ENCODE data around the gene SNX25. TPM values are rescaled to one million over a fixed set of nuclear protein-coding genes. Genes with fewer than 3 reads are reported as not detected.

Gene SNX25
- total RNA-seq, 1 donor from 2014 or later = 13.0 TPM

GRCh38 chr4:185412412-185412811 lies 203.0 kb downstream of the SNX25 start:
- Histone ChIP-seq H3K27ac (no peak overlapping the region), H3K4me1 (no peaks in the 10 kb centered on the region), H3K27me3 (no peaks in the 10 kb centered on the region), H3K9me3 (no peaks in the 10 kb centered on the region), H3K36me3 (peaks cover 2 to 37% of the 10 kb centered on the region in 2 donors), H3K4me3 (no peak overlapping the region)
- no peak for DNase-seq (ENCODE audit: extremely low spot score in 2 of 2)
- intact Hi-C loops (cut with DNase I) = no loop called here
- TF ChIP-seq POLR2AphosphoS5 (IDR thresholded peaks at IDR 0.05; ENCODE audit: insufficient read depth in 1 of 2, low read depth in 1 of 2) = no peak
- no peak for TF ChIP-seq POLR2A (IDR thresholded peaks at IDR 0.05)
- no peak for TF ChIP-seq CTCF (IDR thresholded peaks at IDR 0.05)

Other genes starting within 250 kb of the SNX25 start
- not detected for gene HELT, start 191.1 kb upstream of the SNX25 start, total RNA-seq
- gene SLC25A4, start 66.3 kb upstream of the SNX25 start, total RNA-seq = 14.0 TPM
- gene CFAP97, start 5.6 kb upstream of the SNX25 start, total RNA-seq = 28.5 TPM
- 0.49 TPM for gene LRP2BP, start 186.3 kb downstream of the SNX25 start, total RNA-seq
- 56.7 TPM for gene ANKRD37, start 187.2 kb downstream of the SNX25 start, total RNA-seq
- gene UFSP2, start 216.4 kb downstream of the SNX25 start, total RNA-seq = 20.4 TPM

All from vagina (tissue), 2 donors.